ENCODE data around the gene RRP8.

The RRP8 gene

GRCh38 chr11:6568191-6568918, 35.1 kb downstream of the RRP8 start:
- peak; percentile 24 for DNase-seq (ENCODE audit: low read depth)

- DNase-seq (ENCODE audit: low read depth): no peak
Measured at GRCh38 chr11:6567371-6567745, 36.1 kb downstream of the RRP8 start.

- DNase-seq (ENCODE audit: low read depth): no peak
Measured at GRCh38 chr11:6566704-6567370, 36.6 kb downstream of the RRP8 start.

GRCh38 chr11:6565988-6566703, 37.3 kb downstream of the RRP8 start:
- no peak for DNase-seq (ENCODE audit: low read depth)

- no peak for DNase-seq (ENCODE audit: low read depth)
Measured at GRCh38 chr11:6565325-6565724, 38.1 kb downstream of the RRP8 start.

- no peak for DNase-seq (ENCODE audit: low read depth)
Measured at GRCh38 chr11:6563667-6564066, 39.7 kb downstream of the RRP8 start.

GRCh38 chr11:6563121-6563619, 40.2 kb downstream of the RRP8 start:
- no peak for DNase-seq (ENCODE audit: low read depth)

- no peak for DNase-seq (ENCODE audit: low read depth)
Measured at GRCh38 chr11:6561288-6561687, 42.1 kb downstream of the RRP8 start.

GRCh38 chr11:6559369-6559768, 44.0 kb downstream of the RRP8 start:
- DNase-seq (ENCODE audit: low read depth): no peak

GRCh38 chr11:6557761-6558674, 45.4 kb downstream of the RRP8 start:
- no peak for DNase-seq (ENCODE audit: low read depth)

GRCh38 chr11:6557063-6557462, 46.4 kb downstream of the RRP8 start:
- no peak for DNase-seq (ENCODE audit: low read depth)

- DNase-seq (ENCODE audit: low read depth): no peak
Measured at GRCh38 chr11:6556139-6556949, 47.1 kb downstream of the RRP8 start.

- peak; percentile 25 for DNase-seq (ENCODE audit: low read depth)
Measured at GRCh38 chr11:6554828-6555706, 48.3 kb downstream of the RRP8 start.

- no peak for DNase-seq (ENCODE audit: low read depth)
Measured at GRCh38 chr11:6553634-6554033, 49.8 kb downstream of the RRP8 start.

- DNase-seq (ENCODE audit: low read depth): no peak
Measured at GRCh38 chr11:6548641-6549040, 54.8 kb downstream of the RRP8 start.

GRCh38 chr11:6548121-6548520, 55.3 kb downstream of the RRP8 start:
- DNase-seq (ENCODE audit: low read depth): no peak

GRCh38 chr11:6547177-6547576, 56.2 kb downstream of the RRP8 start:
- no peak for DNase-seq (ENCODE audit: low read depth)

- DNase-seq (ENCODE audit: low read depth): no peak
Measured at GRCh38 chr11:6546735-6547134, 56.7 kb downstream of the RRP8 start.

GRCh38 chr11:6545917-6546605, 57.4 kb downstream of the RRP8 start:
- DNase-seq (ENCODE audit: low read depth): no peak
